Trophoblast cell (in vitro differentiated cells and primary cell): ENCODE results near the gene BTBD9.

Experiments used
- DNase-seq, 2 donors: peaks; one replicate each; pipeline ENCODE4 v3.0.0-alpha.2; 2016
- H2AFZ ChIP-seq: 2 replicates; pipeline ENCODE4 v1.6.1; 2013; ENCODE audit warnings: low read length, moderate library complexity, mild to moderate bottlenecking; ENCODE audit not compliant: insufficient read depth, poor library complexity
- H2AK5ac ChIP-seq: 2 replicates; pipeline ENCODE4 v1.6.1; 2013; ENCODE audit warnings: mild to moderate bottlenecking, low read length
- H2BK120ac ChIP-seq: 2 replicates; pipeline ENCODE4 v1.6.1; 2013; ENCODE audit warnings: low read length, mild to moderate bottlenecking, moderate library complexity; ENCODE audit not compliant: insufficient read depth, poor library complexity
- H2BK12ac ChIP-seq: 2 replicates; pipeline ENCODE4 v1.6.1; 2013; ENCODE audit warnings: mild to moderate bottlenecking, low read length, moderate library complexity
- H2BK5ac ChIP-seq: 2 replicates; pipeline ENCODE4 v1.6.1; 2013; ENCODE audit warnings: low read length, low read depth, moderate library complexity, mild to moderate bottlenecking; ENCODE audit not compliant: poor library complexity
- H3K14ac ChIP-seq: 2 replicates; pipeline ENCODE4 v1.6.1; 2013; ENCODE audit warnings: mild to moderate bottlenecking, low read length
- H3K18ac ChIP-seq: 2 replicates; pipeline ENCODE4 v1.6.1; 2013; ENCODE audit warnings: mild to moderate bottlenecking, low read length
- H3K23ac ChIP-seq: 2 replicates; pipeline ENCODE4 v1.6.1; 2013; ENCODE audit warnings: low read length
- H3K27ac ChIP-seq: 2 replicates; pipeline ENCODE4 v1.5.1; 2013; ENCODE audit warnings: low read depth, mild to moderate bottlenecking, inconsistent platforms, low read length, moderate library complexity
- H3K27me3 ChIP-seq: 2 replicates; pipeline ENCODE4 v1.6.1; 2013; ENCODE audit warnings: inconsistent platforms, mild to moderate bottlenecking, low read length, moderate library complexity; ENCODE audit not compliant: insufficient read depth
- H3K36me3 ChIP-seq, 2 experiments: 1 replicate in 1 of 2; 2 replicates in 1 of 2; pipeline ENCODE4 v1.6.1; 2013; ENCODE audit warnings: low read length in 2 of 2, mild to moderate bottlenecking in 2 of 2, moderate library complexity in 1 of 2; ENCODE audit not compliant: insufficient read depth in 2 of 2, control insufficient read depth in 1 of 2
- H3K4ac ChIP-seq: 2 replicates; pipeline ENCODE4 v1.6.1; 2013; ENCODE audit warnings: low read depth, mild to moderate bottlenecking, low read length, moderate library complexity
- H3K4me1 ChIP-seq, 2 experiments: 1 replicate in 1 of 2; 2 replicates in 1 of 2; pipeline ENCODE4 v1.6.1; 2013; ENCODE audit warnings: low read length in 2 of 2, mild to moderate bottlenecking in 2 of 2, moderate library complexity in 1 of 2; ENCODE audit not compliant: insufficient read depth in 2 of 2, control insufficient read depth in 1 of 2
- H3K4me2 ChIP-seq: 2 replicates; pipeline ENCODE4 v1.6.1; 2013; ENCODE audit warnings: inconsistent platforms, mild to moderate bottlenecking, low read length, moderate library complexity
- H3K4me3 ChIP-seq: 2 replicates; pipeline ENCODE4 v1.5.1; 2013; ENCODE audit warnings: mild to moderate bottlenecking, low read depth, low read length, inconsistent platforms
- H3K79me1 ChIP-seq: one replicate; pipeline ENCODE4 v1.6.1; 2013; ENCODE audit warnings: low read length
- H3K79me2 ChIP-seq: 2 replicates; pipeline ENCODE4 v1.6.1; 2013; ENCODE audit warnings: low read length, mild to moderate bottlenecking; ENCODE audit not compliant: control insufficient read depth, insufficient read depth, poor library complexity
- H3K9ac ChIP-seq: 2 replicates; pipeline ENCODE4 v1.6.1; 2013; ENCODE audit warnings: mild to moderate bottlenecking, low read length
- H3K9me3 ChIP-seq: 2 replicates; pipeline ENCODE4 v1.6.1; 2013; ENCODE audit warnings: low read depth, mild to moderate bottlenecking, control low read depth, inconsistent platforms, low read length; ENCODE audit not compliant: insufficient read depth
- H4K12ac ChIP-seq: 2 replicates; pipeline ENCODE4 v1.6.1; 2013; ENCODE audit warnings: low read depth, mild to moderate bottlenecking, low read length, moderate library complexity
- H4K8ac ChIP-seq: 2 replicates; pipeline ENCODE4 v1.6.1; 2013; ENCODE audit warnings: low read depth, mild to moderate bottlenecking, low read length, moderate library complexity
- H4K91ac ChIP-seq: one replicate; pipeline ENCODE4 v1.6.1; 2013; ENCODE audit warnings: low read depth, mild to moderate bottlenecking, low read length, moderate library complexity
- WGBS: extraction: QIAGEN DNeasy Blood & Tissue Kit; methylation state at CpG from one replicate; pipeline ENCODE4 v1.1.7; 2013; ENCODE audit warnings: missing lambda C conversion rate; ENCODE audit not compliant: insufficient read length, insufficient coverage; ENCODE audit errors: extremely low coverage; 5-methylcytosine and 5-hydroxymethylcytosine counted together

BTBD9 gene

DNA sequence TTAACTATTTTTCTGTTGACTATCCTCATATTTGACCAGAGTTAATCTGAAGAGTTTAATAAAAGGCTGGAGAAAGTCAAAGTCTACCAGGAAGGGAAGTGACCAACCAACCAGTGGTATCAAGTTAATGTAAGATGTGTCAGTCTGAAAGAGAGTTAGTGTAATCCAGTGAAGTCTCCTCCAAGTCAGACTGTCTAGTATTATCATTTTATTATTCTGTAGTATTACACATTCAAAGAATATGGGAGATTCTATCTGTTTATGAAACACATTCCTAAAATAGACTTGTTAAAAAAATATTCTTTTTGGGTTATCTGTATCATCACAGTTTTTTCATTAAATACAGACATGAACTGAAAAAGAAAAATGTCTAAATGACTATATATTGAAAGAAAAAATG is 194.4 kb downstream of the BTBD9 start:
- Histone ChIP-seq H3K27ac (no peak overlapping the region), H3K79me1 (no peaks in the 10 kb centered on the region), H2AK5ac (no peak overlapping the region), H3K9ac (no peak overlapping the region), H3K4me1 (peaks cover 0 to 4% of the 10 kb centered on the region in 2 experiments), H3K4me3 (no peak overlapping the region), H4K91ac (no peak overlapping the region), H4K8ac (no peak overlapping the region), H3K36me3 (no peaks in the 10 kb centered on the region), H2BK12ac (no peak overlapping the region), H3K4ac (no peak overlapping the region), H3K79me2 (no peaks in the 10 kb centered on the region), H3K9me3 (no peaks in the 10 kb centered on the region), H3K27me3 (no peaks in the 10 kb centered on the region), H3K14ac (no peak overlapping the region), H2BK5ac (no peak overlapping the region), H2BK120ac (no peak overlapping the region), H2AFZ (no peak overlapping the region), H4K12ac (no peak overlapping the region), H3K23ac (no peak overlapping the region), H3K4me2 (no peak overlapping the region), H3K18ac (no peak overlapping the region)
- DNase-seq = no peak

DNA sequence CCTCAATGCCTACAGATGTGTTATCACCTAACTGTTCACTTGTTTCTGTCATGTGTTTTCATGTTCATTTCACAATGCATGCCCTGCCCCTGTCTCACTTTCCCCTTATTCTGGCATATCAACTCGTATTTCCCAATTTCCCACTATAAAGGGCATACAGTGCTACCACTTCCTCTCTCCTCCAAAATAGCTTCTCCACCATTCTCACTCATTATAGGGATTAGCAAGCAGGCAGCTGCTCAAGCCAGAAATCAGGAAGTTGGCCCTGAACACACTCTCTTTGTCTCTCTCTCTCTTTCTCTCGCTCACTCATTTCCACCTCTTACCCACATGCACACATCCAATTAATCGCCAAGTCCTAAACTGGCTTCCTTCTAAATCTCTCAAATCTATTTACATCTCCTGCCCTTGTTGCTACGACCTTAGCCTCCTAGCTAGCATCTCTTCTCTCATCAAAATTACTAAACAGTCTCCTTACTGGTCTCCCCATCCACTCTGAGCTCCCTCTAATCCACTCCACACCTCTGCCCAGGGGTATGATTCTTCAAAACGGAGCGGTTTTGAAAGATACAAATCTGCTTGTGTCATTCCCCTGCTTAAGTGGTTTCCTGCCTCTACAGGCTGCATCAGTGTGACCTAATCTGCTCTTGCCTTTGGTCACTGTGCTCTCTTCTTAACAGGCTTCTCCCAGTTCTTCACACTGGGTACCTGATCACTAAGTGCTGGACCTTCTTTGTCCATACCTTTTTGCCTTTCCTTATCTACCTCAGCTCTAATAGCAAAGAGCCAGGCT is 196.2 kb downstream of the BTBD9 start:
- 100% methylated on average over 1 of the region's 6 CpGs for WGBS
- Histone ChIP-seq H3K14ac (no peak overlapping the region), H2AFZ (no peak overlapping the region)

DNA sequence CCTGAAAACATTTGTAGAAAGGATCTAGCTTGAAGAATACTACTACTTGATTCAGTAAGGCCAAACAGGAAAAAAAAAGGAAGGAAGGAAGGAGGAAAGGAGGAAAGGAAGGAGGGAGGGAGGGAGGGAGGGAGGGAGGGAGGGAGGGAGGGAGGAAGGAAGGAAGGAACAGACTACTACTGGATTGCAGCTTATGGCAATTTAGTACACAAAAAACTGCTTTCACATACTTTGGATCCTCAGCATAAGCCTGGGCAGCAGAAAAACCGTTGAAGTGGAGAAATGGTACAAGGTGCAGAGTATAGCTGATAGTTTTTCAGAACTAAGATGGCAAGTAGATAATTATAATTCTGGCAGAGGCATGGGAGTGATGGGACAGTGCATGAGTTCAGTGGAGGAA is 201.6 kb downstream of the BTBD9 start:
- no peaks in the 10 kb centered on the region for H3K9me3 ChIP-seq

More for the DNA sequence above, 196.2 kb downstream of the BTBD9 start:
- H3K9ac ChIP-seq = no peak overlapping the region
- H3K9me3 ChIP-seq = no peaks in the 10 kb centered on the region
- no peak for DNase-seq
- no peak overlapping the region for H3K18ac ChIP-seq
- no peak overlapping the region for H3K23ac ChIP-seq
- H3K4me2 ChIP-seq = no peak overlapping the region
- H3K4me3 ChIP-seq = no peak overlapping the region
- no peak overlapping the region for H4K91ac ChIP-seq
- H2AK5ac ChIP-seq = no peak overlapping the region
- H3K27me3 ChIP-seq = no peaks in the 10 kb centered on the region
- no peaks in the 10 kb centered on the region for H3K79me1 ChIP-seq
- no peak overlapping the region for H3K4ac ChIP-seq
- H3K79me2 ChIP-seq = no peaks in the 10 kb centered on the region
- no peak overlapping the region for H4K8ac ChIP-seq
- no peaks in the 10 kb centered on the region for H3K36me3 ChIP-seq
- no peak overlapping the region for H2BK12ac ChIP-seq
- no peak overlapping the region for H3K27ac ChIP-seq
- no peak overlapping the region for H2BK5ac ChIP-seq
- no peak overlapping the region for H2BK120ac ChIP-seq
- H4K12ac ChIP-seq = no peak overlapping the region
- H3K4me1 ChIP-seq = peaks cover 0 to 4% of the 10 kb centered on the region in 2 experiments

DNA sequence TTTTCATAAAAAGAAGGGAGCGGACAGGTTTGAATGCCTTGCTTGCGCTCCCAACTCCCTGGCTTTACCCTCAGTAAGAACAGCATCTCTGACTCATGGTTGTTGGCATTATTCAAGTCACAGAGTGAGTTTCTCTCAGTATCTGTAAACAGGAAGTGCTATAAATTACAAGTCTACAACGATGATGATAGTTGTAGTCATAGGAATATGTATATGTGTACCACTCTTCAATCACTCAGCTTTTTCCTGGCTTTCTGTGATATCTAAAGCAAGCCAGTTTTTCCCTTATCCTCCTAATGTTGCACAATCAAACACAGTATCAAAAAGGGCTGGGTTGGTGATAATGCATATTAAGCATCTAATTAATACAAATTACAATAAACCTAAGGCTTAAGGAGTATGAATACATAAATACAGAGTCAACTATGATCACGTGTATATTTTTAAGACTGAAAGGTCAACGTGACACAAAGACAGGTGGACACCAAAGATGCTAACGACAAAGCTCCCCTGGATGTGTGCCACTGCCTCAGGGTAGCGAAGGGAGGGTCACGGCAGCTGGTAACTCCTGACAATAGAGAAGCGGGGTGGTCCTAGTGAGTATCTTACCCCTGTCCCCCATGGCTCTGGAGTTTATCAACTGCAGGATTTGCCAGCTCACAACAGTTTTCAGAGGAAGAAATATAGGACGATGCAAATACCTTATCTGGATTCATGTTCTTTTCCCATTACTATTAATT is 202.8 kb downstream of the BTBD9 start:
- no peak overlapping the region for H4K91ac ChIP-seq
- no peak overlapping the region for H3K27ac ChIP-seq
- no peak overlapping the region for H2BK12ac ChIP-seq
- H3K79me2 ChIP-seq = no peaks in the 10 kb centered on the region
- no peak overlapping the region for H3K18ac ChIP-seq
- H3K4ac ChIP-seq = no peak overlapping the region
- no peak overlapping the region for H3K4me3 ChIP-seq
- no peak overlapping the region for H4K8ac ChIP-seq
- no peak overlapping the region for H3K9ac ChIP-seq
- H2AFZ ChIP-seq = no peak overlapping the region
- no peak overlapping the region for H2AK5ac ChIP-seq
- no peaks in the 10 kb centered on the region for H3K27me3 ChIP-seq
- no peak overlapping the region for H4K12ac ChIP-seq
- H2BK120ac ChIP-seq = no peak overlapping the region
- no peaks in the 10 kb centered on the region for H3K9me3 ChIP-seq
- no peaks in the 10 kb centered on the region for H3K4me1 ChIP-seq
- H3K4me2 ChIP-seq = no peak overlapping the region
- no peak overlapping the region for H3K14ac ChIP-seq
- no peak overlapping the region for H3K23ac ChIP-seq
- H2BK5ac ChIP-seq = no peak overlapping the region
- no peak for DNase-seq
- no CpG with 5 or more reads among the region's 10 CpGs for WGBS
- H3K36me3 ChIP-seq = no peaks in the 10 kb centered on the region
- H3K79me1 ChIP-seq = no peaks in the 10 kb centered on the region

More for the DNA sequence above, 201.6 kb downstream of the BTBD9 start:
- Histone ChIP-seq H3K4ac (no peak overlapping the region), H3K14ac (no peak overlapping the region), H4K91ac (no peak overlapping the region), H3K23ac (no peak overlapping the region), H3K27me3 (no peaks in the 10 kb centered on the region), H3K4me1 (no peaks in the 10 kb centered on the region), H3K79me1 (no peaks in the 10 kb centered on the region), H4K8ac (no peak overlapping the region), H2AFZ (no peak overlapping the region), H3K4me3 (no peak overlapping the region), H3K36me3 (no peaks in the 10 kb centered on the region), H3K27ac (no peak overlapping the region), H3K9ac (no peak overlapping the region), H2BK12ac (no peak overlapping the region), H2BK120ac (no peak overlapping the region), H3K18ac (no peak overlapping the region), H4K12ac (no peak overlapping the region), H3K4me2 (no peak overlapping the region), H2BK5ac (no peak overlapping the region), H2AK5ac (no peak overlapping the region), H3K79me2 (no peaks in the 10 kb centered on the region)
- DNase-seq = no peak
- no CpG with 5 or more reads among the region's 1 CpG for WGBS
